Glutamatergic neuron (in vitro differentiated cells): ENCODE results near the gene PDLIM4. TPM values are rescaled to one million over a fixed set of nuclear protein-coding genes. Genes with fewer than 3 reads are reported as not detected.

ENCODE experiments used
- DNase-seq: peaks from one replicate; pipeline ENCODE4 v3.0.0; 2022
- H3K27ac Mint-ChIP-seq: one replicate; pipeline ENCODE4 v1.8.0; 2020; ENCODE audit warnings: mild to moderate bottlenecking, mixed read lengths, inconsistent platforms; ENCODE audit not compliant: unreplicated experiment
- H3K27me3 Mint-ChIP-seq: one replicate; pipeline ENCODE4 v1.8.0; 2020; ENCODE audit warnings: mild to moderate bottlenecking, moderate library complexity, mixed read lengths, inconsistent platforms; ENCODE audit not compliant: unreplicated experiment
- H3K36me3 Mint-ChIP-seq: one replicate; pipeline ENCODE4 v1.8.0; 2020; ENCODE audit warnings: mild to moderate bottlenecking, mixed read lengths, inconsistent platforms; ENCODE audit not compliant: unreplicated experiment
- H3K4me1 Mint-ChIP-seq: one replicate; pipeline ENCODE4 v1.8.0; 2020; ENCODE audit warnings: mild to moderate bottlenecking, low read depth, mixed read lengths, inconsistent platforms; ENCODE audit not compliant: unreplicated experiment
- H3K4me3 Mint-ChIP-seq: one replicate; pipeline ENCODE4 v1.8.0; 2020; ENCODE audit warnings: mild to moderate bottlenecking, mixed read lengths, inconsistent platforms; ENCODE audit not compliant: unreplicated experiment
- H3K9me3 Mint-ChIP-seq: one replicate; pipeline ENCODE4 v1.8.0; 2020; ENCODE audit warnings: mild to moderate bottlenecking, moderate library complexity, mixed read lengths, inconsistent platforms; ENCODE audit not compliant: unreplicated experiment
- CTCF ChIP-seq: fragments of 200-600 bp; sonication (generic); IDR thresholded peaks from one replicate; pipeline ENCODE4 v1.5.0; 2021; ENCODE audit not compliant: partially characterized antibody, unreplicated experiment
- total RNA-seq: library from RNA; stranded (reverse); fragmentation: NEBNext Ultra II Directional; extraction: Animal tissue kit (Norgen Biotek cat#: 25700); gene quantifications from one replicate; pipeline ENCODE4 v1.2.1, GENCODE V29; 2021; ENCODE audit not compliant: unreplicated experiment

The PDLIM4 gene
- total RNA-seq, 1 donor from 2014 or later, result 81.6 TPM

GRCh38 chr5:132258102-132259068 lies 889 bp downstream of the PDLIM4 start:
- no peaks in the 10 kb centered on the region for H3K36me3 Mint-ChIP-seq
- H3K4me3 Mint-ChIP-seq, result peak overlapping the region; percentile 91
- no peak for DNase-seq
- no peak for TF ChIP-seq CTCF
- H3K9me3 Mint-ChIP-seq, result peaks cover 12% of the 10 kb centered on the region
- peaks cover 12% of the 10 kb centered on the region for H3K27me3 Mint-ChIP-seq
- peak overlapping the region; percentile 99 for H3K27ac Mint-ChIP-seq
- peaks cover 18% of the 10 kb centered on the region for H3K4me1 Mint-ChIP-seq

GRCh38 chr5:132259069-132259851 lies 1.8 kb downstream of the PDLIM4 start:
- peak; percentile 84 for DNase-seq
- Mint-ChIP-seq H3K4me3 (peak overlapping the region; percentile 91), H3K27ac (peak overlapping the region; percentile 99), H3K4me1 (peaks cover 18% of the 10 kb centered on the region), H3K27me3 (peaks cover 12% of the 10 kb centered on the region), H3K9me3 (peaks cover 12% of the 10 kb centered on the region), H3K36me3 (no peaks in the 10 kb centered on the region)
- no peak for TF ChIP-seq CTCF

GRCh38 chr5:132260051-132260450 lies 2.6 kb downstream of the PDLIM4 start:
- Mint-ChIP-seq H3K27ac (peak overlapping the region; percentile 99), H3K27me3 (peaks cover 15% of the 10 kb centered on the region), H3K4me3 (peak overlapping the region; percentile 58), H3K4me1 (peaks cover 22% of the 10 kb centered on the region), H3K36me3 (no peaks in the 10 kb centered on the region), H3K9me3 (peaks cover 12% of the 10 kb centered on the region)
- TF ChIP-seq CTCF, result no peak
- DNase-seq, result no peak

- Mint-ChIP-seq H3K27ac (no peak overlapping the region), H3K9me3 (peaks cover 10% of the 10 kb centered on the region), H3K27me3 (peaks cover 15% of the 10 kb centered on the region), H3K4me3 (peak overlapping the region; percentile 58), H3K4me1 (peaks cover 28% of the 10 kb centered on the region), H3K36me3 (no peaks in the 10 kb centered on the region)
- DNase-seq, result no peak
- no peak for TF ChIP-seq CTCF
Observed at GRCh38 chr5:132260714-132261551, 3.4 kb downstream of the PDLIM4 start.
